GM21423 (cell line): ENCODE results near the gene KCNH3.
"Not testable (repeated sequence)": the region's sequence is repeated elsewhere in the genome, so short reads cannot be mapped to it uniquely, and the experiment has no call there.

Experiments
- ATAC-seq: cut with Tn5 transposase; IDR thresholded peaks from one replicate; pipeline ENCODE4 v1.9.1; 2021; ENCODE audit warnings: mild to moderate bottlenecking, moderate library complexity; ENCODE audit not compliant: unreplicated experiment

The KCNH3 gene

DNA sequence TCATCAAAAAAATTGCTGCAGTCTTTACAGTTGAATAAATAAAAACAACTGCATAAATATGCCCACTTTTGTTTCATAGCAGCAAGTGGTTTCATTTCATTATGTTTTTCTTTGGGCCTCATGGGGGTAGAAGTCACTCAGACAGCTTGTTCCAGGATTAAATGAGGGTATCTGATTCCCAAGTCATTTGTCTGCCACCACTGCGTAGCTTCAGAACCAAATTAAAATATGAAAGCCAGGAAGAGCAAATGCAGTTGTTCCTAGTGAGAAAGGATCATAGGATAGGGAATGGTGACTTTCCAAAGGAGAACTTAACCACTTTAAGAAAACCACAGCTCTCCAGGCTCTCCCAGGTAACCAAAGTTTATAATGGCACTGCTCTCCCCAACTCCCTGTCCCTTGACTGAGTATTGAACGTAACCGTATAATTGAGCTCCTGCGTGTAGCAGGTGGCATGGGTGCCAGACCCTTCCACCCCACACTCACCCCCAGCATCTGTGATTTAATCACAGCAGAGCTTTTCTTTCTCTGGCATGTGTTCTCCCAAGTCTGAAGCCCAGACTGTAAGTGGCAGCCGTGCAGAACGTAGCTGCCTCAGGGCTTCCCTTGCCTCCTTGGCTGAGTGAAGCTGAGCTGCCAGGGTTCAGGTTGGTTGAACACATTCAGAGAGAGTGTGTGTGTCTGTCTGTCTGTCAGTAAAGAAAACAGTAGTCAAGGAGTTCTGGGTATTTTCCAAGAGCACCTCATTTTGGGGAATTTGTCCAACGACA lies 11.3 kb upstream of the KCNH3 start:
- ATAC-seq, result no peak

DNA sequence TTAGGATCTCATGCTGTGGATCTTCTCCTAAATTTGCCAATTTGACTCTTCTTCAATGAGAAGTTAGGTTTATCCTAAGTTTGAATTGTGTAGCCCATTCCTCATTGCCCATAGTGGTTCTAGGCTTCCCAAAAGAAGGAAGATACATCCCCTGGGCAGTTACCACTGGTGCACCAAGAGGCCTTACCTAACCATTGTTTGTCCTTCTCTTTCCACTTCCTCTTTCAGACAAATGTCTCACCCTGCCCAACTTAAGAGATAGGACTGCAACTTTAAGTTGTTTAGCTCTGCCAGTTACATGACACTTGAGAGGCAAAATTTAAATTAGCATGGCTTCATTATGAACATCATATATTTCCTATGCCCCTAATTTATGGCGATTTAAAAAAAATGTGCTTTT lies 9.4 kb upstream of the KCNH3 start:
- ATAC-seq, result no peak

DNA sequence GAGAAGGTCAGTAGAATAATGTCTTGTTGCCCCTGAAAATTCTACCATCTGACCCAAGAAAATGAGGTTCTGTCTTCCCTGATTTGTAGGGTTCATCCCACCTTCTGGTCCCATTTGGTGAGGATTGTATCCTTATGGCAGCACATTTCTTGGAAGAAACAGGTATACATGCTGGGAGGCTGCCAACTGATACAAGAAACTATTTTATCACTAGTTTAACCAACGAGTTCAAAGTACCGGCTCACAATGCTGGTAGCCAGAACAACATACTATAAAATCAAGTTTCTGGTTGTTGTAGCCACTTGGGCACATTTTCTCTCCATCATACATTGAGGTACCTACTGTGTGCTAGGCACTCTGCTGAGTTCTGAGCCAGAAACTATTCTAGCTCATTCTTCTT lies 7.1 kb upstream of the KCNH3 start:
- no peak for ATAC-seq

DNA sequence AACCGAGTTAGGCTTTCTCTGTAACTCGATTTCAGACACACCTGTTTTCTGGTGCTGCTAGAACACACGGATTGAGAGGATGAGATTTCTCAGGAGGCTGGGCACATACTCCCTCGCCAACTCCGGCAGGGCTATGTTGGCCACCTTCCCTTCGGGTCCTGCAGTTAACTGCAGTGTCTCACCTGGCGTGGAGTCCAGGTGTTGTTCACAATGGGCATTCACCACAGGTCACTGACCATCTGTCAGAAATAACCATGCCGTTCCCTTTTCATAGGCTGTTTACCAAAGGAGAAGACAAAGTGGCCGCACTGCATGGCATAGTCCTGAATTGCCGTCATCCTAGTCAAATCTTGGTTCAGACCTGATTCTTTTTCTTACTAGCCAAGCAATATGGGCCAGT lies 5.5 kb upstream of the KCNH3 start:
- ATAC-seq, result no peak

DNA sequence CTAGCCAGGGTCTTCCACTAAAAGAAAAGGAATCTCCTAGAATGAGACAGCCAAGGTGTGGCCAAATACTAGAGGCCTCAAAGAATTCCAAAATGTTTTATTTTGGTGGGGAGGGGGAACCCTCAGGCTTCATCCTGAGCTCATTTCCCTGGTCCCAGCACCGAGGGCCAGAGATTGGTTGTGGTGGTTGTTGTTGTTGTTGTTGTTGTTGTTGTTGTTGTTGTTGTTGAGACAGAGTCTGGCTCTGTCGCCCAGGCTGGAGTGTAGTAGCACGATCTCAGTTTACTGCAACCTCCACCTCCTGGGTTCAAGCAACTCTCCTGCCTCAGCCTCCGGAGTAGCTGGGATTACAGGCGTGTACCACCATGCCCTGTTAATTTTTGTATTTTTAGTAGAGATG lies 4.7 kb upstream of the KCNH3 start:
- not testable (repeated sequence) for ATAC-seq

DNA sequence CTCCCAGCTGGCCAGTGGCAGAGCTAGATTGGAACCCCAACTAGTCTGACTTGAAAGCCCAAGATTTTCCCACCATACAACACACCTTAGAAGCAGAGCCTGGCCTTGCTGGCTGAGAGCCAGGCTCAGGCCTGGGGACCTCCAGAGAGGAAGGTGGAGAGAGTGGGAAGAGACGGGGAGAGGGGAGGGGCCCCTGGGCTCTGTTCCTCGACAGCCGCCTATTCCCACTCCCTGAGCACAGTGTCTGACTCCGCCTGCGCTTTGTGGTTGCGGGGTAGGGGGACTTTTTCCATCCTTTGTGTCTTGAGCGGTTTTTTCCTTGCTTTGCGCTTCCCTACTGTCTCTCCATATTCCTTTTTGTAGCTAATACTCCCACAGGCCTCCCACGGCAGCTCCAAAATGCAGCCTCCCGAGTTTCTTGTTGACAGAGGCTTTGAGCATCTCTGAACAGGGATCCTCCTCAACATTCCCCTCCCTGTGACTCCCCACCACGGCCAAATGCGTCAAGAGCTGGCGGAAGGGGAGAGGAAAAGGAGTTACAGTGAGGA lies 4.0 kb upstream of the KCNH3 start:
- ATAC-seq, result no peak

DNA sequence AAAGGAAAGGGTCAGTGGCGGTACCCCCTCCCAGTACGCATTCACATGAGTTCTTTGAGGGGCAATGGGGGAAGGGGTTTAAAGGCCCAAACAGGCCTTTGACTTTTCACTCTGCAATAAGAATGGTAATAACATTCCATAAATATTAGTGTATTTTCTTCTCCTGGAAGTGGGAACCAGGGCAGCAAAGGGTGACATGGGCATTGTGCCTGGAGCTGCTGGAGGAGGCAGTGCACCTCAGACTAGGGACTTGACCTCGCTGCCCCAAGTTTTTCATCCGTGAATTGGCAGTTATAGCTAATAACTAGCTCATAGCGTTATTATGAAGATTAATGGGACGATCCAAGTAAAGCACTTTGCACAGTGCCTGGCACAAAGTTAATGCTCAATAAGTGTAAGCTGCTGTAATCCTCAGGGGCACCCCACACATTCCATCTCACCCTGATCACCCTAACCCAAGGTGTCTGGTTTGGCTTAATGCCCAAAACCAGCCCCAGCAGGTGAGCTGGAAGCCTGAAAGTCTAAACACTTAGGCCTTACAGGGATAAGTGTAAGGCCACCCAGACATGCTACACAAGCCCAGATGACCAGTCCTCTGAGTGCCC lies 2.8 kb upstream of the KCNH3 start:
- ATAC-seq, result no peak

DNA sequence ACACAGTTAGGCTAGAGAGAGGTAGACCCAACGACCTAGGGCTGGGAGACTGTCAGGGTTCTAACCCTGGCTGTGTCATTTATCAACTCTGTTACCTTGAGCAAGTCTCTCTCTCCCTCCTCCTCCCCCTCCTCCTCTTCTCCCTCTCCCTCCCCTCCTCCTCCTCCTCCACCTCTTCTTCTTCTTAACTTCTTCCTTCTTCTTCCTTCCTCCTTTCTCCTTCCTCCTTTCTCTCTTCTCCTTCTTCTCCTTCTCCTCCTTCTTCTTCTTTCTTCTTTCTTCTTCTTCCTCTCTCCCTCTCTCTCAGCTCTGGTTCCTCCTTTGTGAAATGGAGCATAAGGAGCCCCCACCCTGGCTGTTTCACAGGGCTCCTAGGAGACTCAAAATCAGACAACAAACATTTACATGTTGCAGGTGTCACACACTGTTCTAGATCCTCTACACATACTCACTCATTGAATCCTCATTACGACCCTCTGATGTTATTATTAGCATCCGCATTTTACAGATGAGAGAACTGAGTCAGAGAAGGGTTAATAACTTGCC lies 2.2 kb upstream of the KCNH3 start:
- ATAC-seq, result no peak

DNA sequence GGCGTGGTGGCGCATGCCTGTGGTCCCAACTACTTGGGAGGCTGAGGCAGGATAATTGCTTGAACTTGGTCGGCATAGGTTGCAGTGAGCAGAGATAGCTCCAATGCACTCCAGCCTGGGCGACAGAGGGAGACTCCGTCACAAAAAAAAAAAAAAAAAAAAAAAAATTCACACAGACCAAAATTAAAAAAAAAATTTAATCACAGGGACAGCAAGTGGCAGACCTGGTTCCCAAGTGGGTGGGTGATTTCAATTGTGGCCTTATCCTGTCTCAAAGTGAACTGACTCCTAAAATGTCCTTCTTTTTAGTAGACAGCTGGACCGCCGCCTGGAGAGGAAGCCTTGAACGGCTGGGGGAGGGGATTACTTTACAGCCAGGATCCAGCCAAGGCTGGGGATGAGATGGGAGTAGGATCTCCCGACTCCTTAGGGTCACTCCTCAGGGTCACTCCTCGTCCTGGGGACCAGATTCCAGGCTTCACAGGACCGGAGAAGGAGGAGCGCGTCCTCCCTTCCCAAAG lies 1.5 kb upstream of the KCNH3 start:
- no peak for ATAC-seq

DNA sequence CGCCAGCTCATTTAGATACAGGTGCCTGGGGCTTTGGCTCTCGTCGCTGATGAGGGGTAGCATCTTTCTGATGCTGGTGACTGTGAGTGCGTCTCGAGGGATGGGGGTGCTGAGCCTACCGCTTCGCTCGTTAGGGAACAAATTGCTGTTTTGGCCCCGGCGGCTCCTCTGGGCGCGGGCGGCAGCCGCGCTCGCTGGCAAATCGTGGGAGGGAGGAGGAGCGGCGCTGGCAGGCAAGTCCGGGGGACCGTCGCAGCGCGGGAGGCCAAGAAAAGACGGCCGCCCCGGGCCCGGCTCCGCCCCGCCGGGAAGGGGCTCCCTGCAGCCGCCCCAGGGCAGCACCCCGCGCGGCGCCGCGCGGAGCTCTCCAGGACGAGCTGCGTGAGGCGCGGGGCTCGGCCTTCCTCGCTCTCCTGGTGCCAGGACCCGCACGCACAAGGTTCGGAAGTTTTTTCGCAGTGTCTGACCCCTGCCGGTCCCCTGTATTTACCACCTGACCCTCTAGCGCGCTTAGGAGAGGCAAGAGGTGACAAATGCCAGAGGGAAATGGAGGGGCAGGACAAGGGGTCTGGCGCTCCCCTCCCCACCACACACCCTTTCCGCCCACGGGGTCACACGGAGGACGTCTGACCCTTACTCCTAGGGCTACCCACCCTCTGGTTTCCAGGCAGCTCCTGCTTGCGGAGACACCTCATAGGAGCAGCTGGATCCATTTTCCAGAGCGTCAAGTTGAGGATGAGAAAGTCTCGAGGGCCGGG lies 899 bp upstream of the KCNH3 start:
- no peak for ATAC-seq

DNA sequence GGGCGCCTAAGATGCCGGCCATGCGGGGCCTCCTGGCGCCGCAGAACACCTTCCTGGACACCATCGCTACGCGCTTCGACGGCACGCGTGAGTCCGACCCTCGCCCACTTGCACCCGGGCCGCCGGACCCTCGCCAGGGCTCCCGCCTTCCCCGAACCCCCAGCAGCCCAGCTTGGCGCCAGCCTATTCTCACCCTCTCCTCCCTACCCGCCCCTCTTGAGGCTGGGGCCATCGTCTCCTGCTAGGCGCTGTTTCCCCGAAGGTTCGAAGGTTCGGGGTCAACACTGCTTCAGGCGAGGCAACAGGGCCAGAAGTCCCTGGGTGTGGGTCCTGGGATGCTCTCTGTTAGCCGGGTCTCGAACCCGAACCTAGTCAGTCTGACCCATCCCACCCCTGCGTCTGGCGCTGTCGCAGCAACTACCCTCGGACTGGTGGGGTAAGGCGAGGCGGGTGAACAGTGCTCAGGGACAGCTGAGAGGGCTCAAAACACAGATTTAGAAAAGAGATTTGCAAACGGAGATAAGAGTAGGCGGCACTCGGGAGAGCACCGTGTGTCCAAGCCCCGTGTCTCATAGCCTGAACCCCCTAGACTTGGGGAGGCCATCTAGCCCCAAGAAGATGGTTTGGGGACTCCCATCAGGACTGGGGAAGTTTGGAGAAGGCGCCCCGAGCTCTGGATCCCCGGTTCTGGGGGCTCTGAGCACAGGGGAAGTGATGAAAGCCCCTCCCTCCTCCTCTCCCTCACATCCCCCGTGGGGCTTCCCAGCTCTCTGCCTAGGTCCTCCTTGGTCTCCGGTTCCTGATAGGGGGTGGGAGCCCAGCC lies 787 bp downstream of the KCNH3 start:
- ATAC-seq, result no peak

DNA sequence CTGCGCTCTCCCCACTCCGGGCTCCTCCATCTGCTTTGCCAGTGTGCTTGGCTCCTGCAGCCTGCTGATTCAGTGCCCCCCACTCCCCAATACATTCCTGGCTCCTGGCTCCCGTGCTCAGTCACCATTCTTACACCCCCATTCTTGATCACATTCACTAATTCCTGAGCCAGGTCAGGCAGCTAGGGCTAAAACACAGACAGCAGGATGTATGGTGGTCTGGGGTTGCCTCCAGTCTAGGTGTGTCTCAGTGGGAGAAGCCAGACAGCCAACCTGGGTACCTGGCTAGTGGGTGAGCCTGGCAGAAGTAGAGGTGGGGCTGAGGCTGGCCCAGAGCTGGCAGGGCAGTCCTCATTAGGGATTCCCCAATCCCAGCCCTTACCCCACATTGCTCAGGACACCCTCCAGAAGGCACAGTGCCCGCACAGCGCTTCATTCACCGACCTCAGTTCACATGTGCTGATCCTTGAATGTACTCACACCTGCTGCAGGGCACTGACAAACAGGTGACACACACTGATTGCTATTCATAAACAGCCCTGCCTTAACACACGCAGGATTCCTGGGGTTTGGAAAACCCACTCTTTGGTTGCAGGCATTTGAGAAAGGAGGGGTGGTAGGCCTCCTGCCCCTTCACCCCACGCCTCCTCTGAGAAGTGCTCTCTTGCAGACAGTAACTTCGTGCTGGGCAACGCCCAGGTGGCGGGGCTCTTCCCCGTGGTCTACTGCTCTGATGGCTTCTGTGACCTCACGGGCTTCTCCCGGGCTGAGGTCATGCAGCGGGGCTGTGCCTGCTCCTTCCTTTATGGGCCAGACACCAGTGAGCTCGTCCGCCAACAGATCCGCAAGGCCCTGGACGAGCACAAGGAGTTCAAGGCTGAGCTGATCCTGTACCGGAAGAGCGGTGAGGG lies 1.7 kb downstream of the KCNH3 start:
- ATAC-seq, result no peak

DNA sequence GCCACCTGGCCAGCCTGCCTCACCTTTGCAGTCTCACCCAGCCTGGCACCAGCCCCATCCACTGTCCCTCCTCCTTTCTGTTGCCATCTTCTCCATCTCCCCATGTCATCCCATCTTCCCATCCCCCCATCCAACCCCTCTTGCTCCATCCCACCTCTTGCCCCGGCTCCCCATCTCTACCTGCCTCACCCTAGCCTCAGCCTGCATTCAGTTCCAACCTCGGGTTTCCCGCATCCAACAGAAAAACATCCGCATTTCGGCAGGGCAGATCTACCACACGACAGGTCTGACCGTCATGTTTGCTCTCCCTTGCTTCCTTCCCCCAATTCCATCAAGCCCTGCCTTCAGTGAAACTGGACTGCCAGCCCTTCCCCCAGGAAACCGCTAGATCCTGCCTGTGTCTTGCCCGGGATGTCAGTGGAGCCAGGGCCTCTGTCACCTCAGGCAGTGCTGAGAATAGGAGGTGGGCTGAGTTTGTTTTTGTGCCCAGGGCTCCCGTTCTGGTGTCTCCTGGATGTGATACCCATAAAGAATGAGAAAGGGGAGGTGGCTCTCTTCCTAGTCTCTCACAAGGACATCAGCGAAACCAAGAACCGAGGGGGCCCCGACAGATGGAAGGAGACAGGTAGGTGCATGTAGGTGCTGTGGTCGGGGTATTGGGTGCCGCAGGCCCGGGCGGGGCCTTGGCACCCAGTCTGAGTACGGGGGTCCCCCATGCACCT lies 2.5 kb downstream of the KCNH3 start:
- ATAC-seq, result no peak

DNA sequence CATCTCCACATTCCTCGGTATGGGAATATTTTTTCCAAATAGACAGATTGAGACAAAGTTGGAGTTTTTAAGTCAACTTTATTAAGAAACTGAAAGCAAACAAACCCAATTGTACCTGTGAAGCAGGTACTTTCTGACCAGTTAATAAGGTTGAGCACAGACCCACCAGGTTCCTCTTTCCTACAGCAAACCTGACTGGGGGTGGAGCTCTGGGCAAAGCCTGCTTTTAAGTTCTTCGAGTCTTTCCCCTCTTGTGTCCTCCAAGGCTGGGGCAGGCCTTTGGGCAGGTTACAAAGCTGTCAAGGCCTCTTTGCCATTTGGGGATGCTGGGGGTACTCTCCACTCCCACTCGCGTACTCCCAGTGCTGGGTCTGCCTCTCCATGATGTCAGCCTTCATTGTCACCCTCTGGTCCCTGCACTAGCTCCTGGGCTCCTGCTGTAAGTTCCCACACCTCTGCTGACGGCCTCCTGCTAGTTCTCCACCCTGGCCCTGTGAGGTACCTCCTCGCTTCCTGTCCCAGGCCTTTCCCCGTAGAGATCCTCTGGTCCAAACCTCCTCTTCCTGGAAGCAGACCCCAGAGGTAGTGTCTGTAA lies 3.2 kb downstream of the KCNH3 start:
- ATAC-seq, result no peak

DNA sequence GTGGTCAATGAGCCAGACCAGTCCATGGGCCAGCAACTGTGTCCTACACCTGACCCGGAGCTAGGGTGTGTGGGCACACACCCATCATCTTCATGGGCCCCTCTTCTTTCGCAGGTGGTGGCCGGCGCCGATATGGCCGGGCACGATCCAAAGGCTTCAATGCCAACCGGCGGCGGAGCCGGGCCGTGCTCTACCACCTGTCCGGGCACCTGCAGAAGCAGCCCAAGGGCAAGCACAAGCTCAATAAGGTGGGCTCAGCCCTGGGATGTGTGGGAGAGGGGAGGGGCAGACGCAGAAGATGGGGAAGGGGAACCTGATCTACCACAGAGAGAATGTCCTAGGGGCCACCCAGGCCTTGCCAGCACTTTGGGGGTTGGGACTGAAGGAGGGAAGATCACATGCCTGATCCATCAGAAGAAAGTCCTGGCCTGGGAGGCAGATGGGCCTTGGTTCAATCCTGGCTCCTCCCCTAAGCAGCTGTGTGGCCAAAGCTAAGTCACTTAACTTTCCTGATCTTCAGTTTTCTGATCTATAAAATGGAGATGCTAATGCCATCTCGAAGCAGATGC lies 3.8 kb downstream of the KCNH3 start:
- no peak for ATAC-seq

DNA sequence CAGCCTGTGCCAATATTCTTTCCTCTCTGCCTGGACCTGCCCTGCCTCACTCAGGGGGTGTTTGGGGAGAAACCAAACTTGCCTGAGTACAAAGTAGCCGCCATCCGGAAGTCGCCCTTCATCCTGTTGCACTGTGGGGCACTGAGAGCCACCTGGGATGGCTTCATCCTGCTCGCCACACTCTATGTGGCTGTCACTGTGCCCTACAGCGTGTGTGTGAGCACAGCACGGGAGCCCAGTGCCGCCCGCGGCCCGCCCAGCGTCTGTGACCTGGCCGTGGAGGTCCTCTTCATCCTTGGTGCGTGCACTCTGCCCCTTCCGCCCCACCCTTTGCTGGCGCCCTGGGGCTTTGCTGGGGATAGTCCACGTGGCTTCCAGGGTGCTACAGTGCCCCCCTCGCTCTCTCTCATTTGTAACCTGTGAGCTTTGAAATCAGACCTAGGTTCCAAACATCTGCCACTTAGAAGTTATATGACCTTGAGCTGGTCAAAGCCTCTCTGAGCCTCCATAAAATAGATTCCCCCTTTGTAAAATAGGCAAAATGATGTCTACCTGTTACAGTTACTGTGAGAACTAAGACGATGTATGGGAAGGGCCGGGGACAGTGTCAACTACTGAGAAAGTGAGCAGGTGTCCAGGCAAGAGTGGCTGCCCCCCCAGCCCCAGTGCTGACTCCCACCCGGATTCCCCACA lies 4.5 kb downstream of the KCNH3 start:
- ATAC-seq, result no peak
